GM12874 (cell line): ENCODE measurements around the gene IQCB1.

ENCODE experiments used
- CTCF ChIP-seq: IDR thresholded peaks from 2 replicates; pipeline ENCODE4 v1.5.1; 2011; ENCODE audit warnings: low read depth, mild to moderate bottlenecking, control low read depth, low read length, moderate library complexity; ENCODE audit not compliant: insufficient read depth

Gene IQCB1

GRCh38 chr3:121803771-121804320 lies 31.0 kb downstream of the IQCB1 start:
- no peak for TF ChIP-seq CTCF

GRCh38 chr3:121800906-121801305 lies 34.0 kb downstream of the IQCB1 start:
- no peak for TF ChIP-seq CTCF

GRCh38 chr3:121796970-121797369 lies 37.9 kb downstream of the IQCB1 start:
- TF ChIP-seq CTCF: no peak

- no peak for TF ChIP-seq CTCF
Observed at GRCh38 chr3:121794264-121794983, 40.4 kb downstream of the IQCB1 start.

GRCh38 chr3:121793078-121793477 lies 41.8 kb downstream of the IQCB1 start:
- no peak for TF ChIP-seq CTCF

- TF ChIP-seq CTCF: no peak
Observed at GRCh38 chr3:121786485-121786884, 48.4 kb downstream of the IQCB1 start.

- no peak for TF ChIP-seq CTCF
Observed at GRCh38 chr3:121781611-121782010, 53.2 kb downstream of the IQCB1 start.
